ENCODE results near the gene ADGRB2. TPM values are rescaled to one million over a fixed set of nuclear protein-coding genes. Genes with fewer than 3 reads are reported as not detected.

ADGRB2 gene
- polyA plus RNA-seq, 3 donors: not detected

DNA sequence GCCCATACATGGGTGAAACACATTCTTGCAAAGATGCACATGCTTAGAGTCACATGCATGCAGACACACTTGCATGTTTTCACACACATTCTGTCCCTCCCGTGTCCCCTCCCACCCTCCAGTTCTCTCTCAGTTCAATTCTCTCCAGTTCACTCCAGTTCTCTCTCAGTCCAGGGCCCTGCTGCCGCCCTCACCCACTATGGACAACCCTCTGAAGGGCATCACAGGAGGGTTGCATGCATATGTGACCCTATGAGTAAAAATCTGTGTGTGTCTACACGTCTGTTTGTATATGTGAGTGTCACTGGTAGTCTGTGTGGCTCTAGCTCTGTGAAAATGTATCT lies 21.8 kb upstream of the ADGRB2 start:
- Histone ChIP-seq H2AFZ (ENCODE audit: insufficient read depth, low read depth, low read length, poor library complexity, severe bottlenecking) (no peak overlapping the region), H3K27ac (ENCODE audit: low read depth in 1 of 2, low read length in 2 of 2) (no peak overlapping the region), H3K36me3 (replicated peaks in 1 of 2; ENCODE audit: control insufficient read depth in 1 of 2, insufficient read depth in 2 of 2, low read length in 2 of 2) (no peaks in the 10 kb centered on the region), H3K79me2 (ENCODE audit: insufficient read depth, low read length) (no peaks in the 10 kb centered on the region), H3K4me3 (replicated peaks in 1 of 3; ENCODE audit: low read depth in 2 of 3, low read length in 3 of 3) (no peak overlapping the region), H3K4me1 (ENCODE audit: control insufficient read depth in 1 of 2, insufficient read depth in 2 of 2, low read length in 2 of 2) (peaks cover 8 to 18% of the 10 kb centered on the region in 2 donors), H3K4me2 (replicated peaks; ENCODE audit: extremely low read depth, low read length, poor library complexity, severe bottlenecking) (no peak overlapping the region), H3K27me3 (ENCODE audit: control insufficient read depth in 2 of 2, insufficient read depth in 2 of 2, low read length in 2 of 2) (no peaks in the 10 kb centered on the region), H4K20me1 (ENCODE audit: insufficient read depth, low read length) (no peaks in the 10 kb centered on the region), H3K9me3 (replicated peaks in 1 of 2; ENCODE audit: control insufficient read depth in 1 of 2, insufficient read depth in 1 of 2, low read length in 2 of 2) (no peaks in the 10 kb centered on the region), H3K9ac (ENCODE audit: insufficient read depth, low read length, poor library complexity, severe bottlenecking) (no peak overlapping the region)
- Mint-ChIP-seq H3K27ac (no peak overlapping the region), H3K4me3 (no peak overlapping the region), H3K36me3 (no peaks in the 10 kb centered on the region), H3K9me3 (peaks cover 0 to 2% (median 0%) of the 10 kb centered on the region in 7 donors), H3K27me3 (ENCODE audit: low read depth in 3 of 3) (peaks cover 0 to 9% (median 4%) of the 10 kb centered on the region in 3 donors), H3K4me1 (peaks cover 8% of the 10 kb centered on the region)
- 100% methylated on average over 1 of the region's 3 CpGs for WGBS (ENCODE audit: insufficient coverage)
- intact Hi-C loops (cut with micrococcal nuclease): loop anchor here (5.0 to 10.0 kb wide), 3 partner anchors 139 to 491 kb away; partner anchors contain the start of genes SNRNP40 (in 1 of the 2) and ZCCHC17 (in 1 of the 2)
- DNase-seq: no peak
- no peak for TF ChIP-seq CTCF (IDR thresholded peaks at IDR 0.05)

GRCh38 chr1:31785020-31785946 lies 21.1 kb upstream of the ADGRB2 start:
- Mint-ChIP-seq H3K4me1 (peaks cover 8% of the 10 kb centered on the region), H3K9me3 (peaks cover 0 to 2% (median 0%) of the 10 kb centered on the region in 7 donors), H3K27me3 (ENCODE audit: low read depth in 3 of 3) (peaks cover 0 to 9% (median 4%) of the 10 kb centered on the region in 3 donors), H3K36me3 (no peaks in the 10 kb centered on the region), H3K27ac (no peak overlapping the region), H3K4me3 (no peak overlapping the region)
- H4K20me1 ChIP-seq (ENCODE audit: insufficient read depth, low read length): no peaks in the 10 kb centered on the region
- no peaks in the 10 kb centered on the region for H3K79me2 ChIP-seq (ENCODE audit: insufficient read depth, low read length)
- H3K9me3 ChIP-seq (replicated peaks in 1 of 2; ENCODE audit: control insufficient read depth in 1 of 2, insufficient read depth in 1 of 2, low read length in 2 of 2): no peaks in the 10 kb centered on the region
- no peak for DNase-seq
- no peak overlapping the region for H3K27ac ChIP-seq (ENCODE audit: low read depth in 1 of 2, low read length in 2 of 2)
- 89% methylated on average over 11 of the region's 20 CpGs for WGBS (ENCODE audit: insufficient coverage)
- H3K4me2 ChIP-seq (replicated peaks; ENCODE audit: extremely low read depth, low read length, poor library complexity, severe bottlenecking): no peak overlapping the region
- H3K9ac ChIP-seq (ENCODE audit: insufficient read depth, low read length, poor library complexity, severe bottlenecking): no peak overlapping the region
- TF ChIP-seq CTCF (IDR thresholded peaks at IDR 0.05): no peak
- H3K4me1 ChIP-seq (ENCODE audit: control insufficient read depth in 1 of 2, insufficient read depth in 2 of 2, low read length in 2 of 2): peaks cover 8 to 18% of the 10 kb centered on the region in 2 donors
- intact Hi-C loops (cut with micrococcal nuclease): loop anchor here (5.0 to 10.0 kb wide), 3 partner anchors 138 to 490 kb away; partner anchors contain the start of genes SNRNP40 (in 1 of the 2) and ZCCHC17 (in 1 of the 2)
- no peaks in the 10 kb centered on the region for H3K36me3 ChIP-seq (replicated peaks in 1 of 2; ENCODE audit: control insufficient read depth in 1 of 2, insufficient read depth in 2 of 2, low read length in 2 of 2)
- no peak overlapping the region for H3K4me3 ChIP-seq (replicated peaks in 1 of 3; ENCODE audit: low read depth in 2 of 3, low read length in 3 of 3)
- no peak overlapping the region for H2AFZ ChIP-seq (ENCODE audit: insufficient read depth, low read depth, low read length, poor library complexity, severe bottlenecking)
- H3K27me3 ChIP-seq (ENCODE audit: control insufficient read depth in 2 of 2, insufficient read depth in 2 of 2, low read length in 2 of 2): no peaks in the 10 kb centered on the region

Data from CD14-positive monocyte (primary cell).